ENCODE results near the gene PHF2. TPM values are rescaled to one million over a fixed set of nuclear protein-coding genes. Genes with fewer than 3 reads are reported as not detected.

The PHF2 gene
- total RNA-seq, 6 experiments from 2014 or later, result 15.4 to 17.5 (median 16.6) TPM

DNA sequence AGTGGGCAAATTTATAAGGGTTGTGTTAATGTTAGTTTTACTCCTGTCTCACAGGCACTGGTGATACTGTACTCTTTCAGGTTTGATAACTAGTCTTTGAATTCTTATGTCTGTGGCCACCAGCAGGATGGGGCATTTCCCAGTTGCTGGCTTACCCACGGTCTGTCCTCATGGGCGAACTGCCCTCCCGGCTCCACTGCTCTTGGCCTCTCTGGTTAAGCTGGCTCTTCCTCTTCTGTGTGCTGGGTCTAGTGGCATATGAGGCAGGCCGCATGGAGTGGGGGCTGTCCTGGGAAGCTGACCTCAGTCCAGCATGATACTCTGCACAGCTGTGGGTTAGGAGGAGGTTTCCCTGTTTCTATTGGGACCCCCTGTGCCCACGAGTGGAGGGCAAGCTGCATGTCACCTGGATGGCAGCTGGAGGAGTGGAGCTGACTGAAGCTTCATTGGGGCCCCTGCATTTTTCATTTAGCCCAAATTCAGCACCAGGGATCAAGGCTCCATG, 19.5 kb downstream of the PHF2 start:
- H3K4me1 Mint-ChIP-seq (ENCODE audit: low read depth), result peaks cover 21% of the 10 kb centered on the region
- H3K36me3 Mint-ChIP-seq (ENCODE audit: low read depth), result no peaks in the 10 kb centered on the region
- no peaks in the 10 kb centered on the region for H3K9me3 Mint-ChIP-seq
- no peak overlapping the region for H3K4me3 Mint-ChIP-seq
- TF ChIP-seq, protein P1, sequence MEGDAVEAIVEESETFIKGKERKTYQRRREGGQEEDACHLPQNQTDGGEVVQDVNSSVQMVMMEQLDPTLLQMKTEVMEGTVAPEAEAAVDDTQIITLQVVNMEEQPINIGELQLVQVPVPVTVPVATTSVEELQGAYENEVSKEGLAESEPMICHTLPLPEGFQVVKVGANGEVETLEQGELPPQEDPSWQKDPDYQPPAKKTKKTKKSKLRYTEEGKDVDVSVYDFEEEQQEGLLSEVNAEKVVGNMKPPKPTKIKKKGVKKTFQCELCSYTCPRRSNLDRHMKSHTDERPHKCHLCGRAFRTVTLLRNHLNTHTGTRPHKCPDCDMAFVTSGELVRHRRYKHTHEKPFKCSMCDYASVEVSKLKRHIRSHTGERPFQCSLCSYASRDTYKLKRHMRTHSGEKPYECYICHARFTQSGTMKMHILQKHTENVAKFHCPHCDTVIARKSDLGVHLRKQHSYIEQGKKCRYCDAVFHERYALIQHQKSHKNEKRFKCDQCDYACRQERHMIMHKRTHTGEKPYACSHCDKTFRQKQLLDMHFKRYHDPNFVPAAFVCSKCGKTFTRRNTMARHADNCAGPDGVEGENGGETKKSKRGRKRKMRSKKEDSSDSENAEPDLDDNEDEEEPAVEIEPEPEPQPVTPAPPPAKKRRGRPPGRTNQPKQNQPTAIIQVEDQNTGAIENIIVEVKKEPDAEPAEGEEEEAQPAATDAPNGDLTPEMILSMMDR (IDR thresholded peaks at IDR 0.05), result no peak
- no peak overlapping the region for H3K27ac Mint-ChIP-seq
- no peak for DNase-seq
- peaks cover 2% of the 10 kb centered on the region; the same call in 1 of the 2 replicates for H3K27me3 Mint-ChIP-seq (ENCODE audit: insufficient read depth)

- TF ChIP-seq, protein P1 (IDR thresholded peaks at IDR 0.05), result no peak
Observed at GRCh38 chr9:93596399-93596798, 20.0 kb downstream of the PHF2 start.

DNA sequence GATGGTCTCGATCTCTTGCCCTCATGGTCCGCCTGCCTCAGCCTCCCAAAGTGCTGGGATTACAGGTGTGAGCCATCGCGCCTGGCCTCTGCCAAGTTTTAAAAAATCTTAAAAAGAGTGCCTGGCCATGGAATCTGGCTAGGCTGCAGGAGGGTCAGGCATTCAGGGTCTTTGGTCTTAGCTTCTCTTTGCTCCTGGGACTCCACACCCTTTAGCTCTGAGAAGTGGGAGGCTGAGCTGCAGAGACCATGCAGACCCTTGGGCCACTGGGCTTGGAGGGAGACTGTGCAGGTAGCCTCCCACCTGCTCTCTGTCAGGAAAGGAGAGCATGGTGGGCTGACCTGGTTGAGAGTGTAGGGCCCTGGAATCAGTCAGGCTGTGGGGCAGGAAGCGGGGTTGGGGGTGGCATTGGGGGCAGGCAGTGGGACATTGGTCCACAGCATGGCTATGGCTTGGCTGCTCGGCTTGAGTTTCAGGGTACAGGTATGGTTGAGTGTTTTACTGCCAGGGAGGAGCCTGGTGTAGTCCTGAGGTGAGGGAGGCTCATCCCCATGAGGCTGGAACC, 20.8 kb downstream of the PHF2 start:
- DNase-seq, result no peak
- H3K9me3 Mint-ChIP-seq, result no peaks in the 10 kb centered on the region
- no peaks in the 10 kb centered on the region for H3K36me3 Mint-ChIP-seq (ENCODE audit: low read depth)
- TF ChIP-seq, protein P1 (IDR thresholded peaks at IDR 0.05), result no peak
- peaks cover 2% of the 10 kb centered on the region; the same call in 1 of the 2 replicates for H3K27me3 Mint-ChIP-seq (ENCODE audit: insufficient read depth)
- no peak overlapping the region for H3K27ac Mint-ChIP-seq
- H3K4me1 Mint-ChIP-seq (ENCODE audit: low read depth), result peaks cover 16% of the 10 kb centered on the region
- no peak overlapping the region for H3K4me3 Mint-ChIP-seq

More at GRCh38 chr9:93596399-93596798, 20.0 kb downstream of the PHF2 start:
- H3K27ac Mint-ChIP-seq, result no peak overlapping the region
- H3K36me3 Mint-ChIP-seq (ENCODE audit: low read depth), result no peaks in the 10 kb centered on the region
- H3K27me3 Mint-ChIP-seq (ENCODE audit: insufficient read depth), result peaks cover 2% of the 10 kb centered on the region; the same call in 1 of the 2 replicates
- peaks cover 18% of the 10 kb centered on the region for H3K4me1 Mint-ChIP-seq (ENCODE audit: low read depth)
- DNase-seq, result no peak
- no peaks in the 10 kb centered on the region for H3K9me3 Mint-ChIP-seq
- H3K4me3 Mint-ChIP-seq, result no peak overlapping the region

DNA sequence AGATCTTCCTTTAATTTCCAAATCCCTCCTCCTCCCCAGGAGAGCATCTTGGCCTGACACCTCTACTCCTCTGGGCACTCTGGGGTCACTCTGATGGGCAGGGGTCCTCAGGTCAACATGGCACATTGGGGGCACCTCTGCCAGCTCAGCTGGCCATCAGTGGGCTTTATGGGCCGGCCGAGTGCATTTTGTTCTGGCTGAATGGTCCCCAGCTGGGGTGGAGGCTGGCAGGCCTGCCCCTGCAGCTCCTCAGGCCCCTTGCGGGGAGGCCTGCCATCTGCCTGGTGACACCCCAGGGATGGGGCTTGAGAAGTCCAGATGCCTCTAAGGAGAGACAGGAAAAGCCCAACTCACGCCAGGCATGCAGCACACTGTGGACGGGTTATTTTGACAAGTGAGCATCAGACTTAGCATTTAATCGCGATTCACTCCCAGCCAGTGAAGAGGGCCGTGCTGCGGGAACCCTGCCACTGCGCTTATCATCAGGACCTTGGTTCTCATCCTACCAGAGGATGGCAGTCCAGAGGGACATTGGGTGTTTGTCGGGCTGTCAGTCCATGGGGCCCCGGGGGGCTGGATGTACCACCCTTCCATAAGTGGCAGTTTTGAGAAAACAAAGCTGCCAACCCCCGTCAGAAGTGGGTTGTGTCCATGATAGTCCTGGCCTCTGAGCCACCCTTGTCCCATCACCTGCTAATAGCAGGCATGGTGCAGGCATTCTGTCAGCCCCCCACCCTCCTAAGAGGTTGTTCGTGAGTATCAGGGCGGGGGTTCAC, 21.7 kb downstream of the PHF2 start:
- Mint-ChIP-seq H3K36me3 (ENCODE audit: low read depth) (no peaks in the 10 kb centered on the region), H3K9me3 (no peaks in the 10 kb centered on the region), H3K27me3 (ENCODE audit: insufficient read depth) (peaks cover 2% of the 10 kb centered on the region; the same call in 1 of the 2 replicates)

GRCh38 chr9:93598647-93599241, 22.4 kb downstream of the PHF2 start:
- Mint-ChIP-seq H3K27ac (no peak overlapping the region), H3K27me3 (ENCODE audit: insufficient read depth) (peaks cover 2% of the 10 kb centered on the region; the same call in 1 of the 2 replicates)
- DNase-seq, result no peak

More for the DNA sequence above, 21.7 kb downstream of the PHF2 start:
- H3K4me3 Mint-ChIP-seq, result no peak overlapping the region
- peaks cover 12% of the 10 kb centered on the region for H3K4me1 Mint-ChIP-seq (ENCODE audit: low read depth)
- no peak for DNase-seq
- TF ChIP-seq, protein P1 (IDR thresholded peaks at IDR 0.05), result no peak
- H3K27ac Mint-ChIP-seq, result no peak overlapping the region

More at GRCh38 chr9:93598647-93599241, 22.4 kb downstream of the PHF2 start:
- TF ChIP-seq, protein P1 (IDR thresholded peaks at IDR 0.05), result no peak
- peaks cover 6% of the 10 kb centered on the region for H3K4me1 Mint-ChIP-seq (ENCODE audit: low read depth)
- no peak overlapping the region for H3K4me3 Mint-ChIP-seq
- no peaks in the 10 kb centered on the region; the same call in 1 of the 2 replicates for H3K36me3 Mint-ChIP-seq (ENCODE audit: low read depth)
- H3K9me3 Mint-ChIP-seq, result no peaks in the 10 kb centered on the region

Data from HFFc6 (cell line).